Amniotic epithelial cell (primary cell): ENCODE measurements around the gene PIP5K1B.
"Not testable (repeated sequence)": the region's sequence is repeated elsewhere in the genome, so short reads cannot be mapped to it uniquely, and the experiment has no call there.

Experiments
- DNase-seq: peaks from one replicate; pipeline ENCODE4 v3.0.0-alpha.2; 2010; ENCODE audit warnings: low read depth

PIP5K1B gene

DNA sequence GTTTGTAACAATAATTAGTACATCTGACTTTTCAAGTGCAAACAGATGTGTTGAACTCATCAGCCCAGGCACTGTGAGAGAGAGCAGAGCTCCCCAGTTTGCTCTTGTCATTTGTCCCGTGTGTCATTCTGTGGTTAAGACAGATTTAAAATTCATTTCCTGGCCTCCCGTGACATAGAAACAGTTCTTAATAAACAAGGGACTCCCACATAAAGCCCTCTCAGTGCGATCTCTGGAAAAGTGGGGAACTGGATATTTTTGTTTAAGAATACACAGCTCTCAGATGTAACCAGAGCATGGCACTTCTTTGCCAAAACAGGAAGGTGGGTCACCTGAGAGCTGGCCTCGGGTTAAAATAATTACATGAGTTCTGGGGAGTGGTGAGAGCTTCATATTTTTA, 250.3 kb downstream of the PIP5K1B start:
- no peak for DNase-seq

DNA sequence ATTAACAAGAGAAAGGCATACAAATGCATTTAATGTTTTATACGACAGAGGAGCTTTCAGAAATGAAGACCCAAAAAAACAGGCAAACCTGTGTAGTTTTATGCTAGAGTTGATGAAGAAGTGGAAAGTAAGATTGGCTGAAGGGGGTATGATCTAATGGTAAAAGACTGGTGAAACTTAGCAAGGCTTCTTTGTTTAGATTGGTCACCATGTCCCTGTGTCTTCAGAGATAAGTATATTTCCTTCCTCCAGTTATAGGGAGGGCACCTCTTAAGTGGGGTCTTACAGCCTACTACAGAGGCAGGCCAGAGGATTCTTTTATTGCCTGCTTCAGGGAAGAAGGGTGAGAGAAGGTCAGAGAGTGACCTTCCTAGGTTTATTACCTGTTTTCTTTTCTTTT, 252.4 kb downstream of the PIP5K1B start:
- no peak for DNase-seq

DNA sequence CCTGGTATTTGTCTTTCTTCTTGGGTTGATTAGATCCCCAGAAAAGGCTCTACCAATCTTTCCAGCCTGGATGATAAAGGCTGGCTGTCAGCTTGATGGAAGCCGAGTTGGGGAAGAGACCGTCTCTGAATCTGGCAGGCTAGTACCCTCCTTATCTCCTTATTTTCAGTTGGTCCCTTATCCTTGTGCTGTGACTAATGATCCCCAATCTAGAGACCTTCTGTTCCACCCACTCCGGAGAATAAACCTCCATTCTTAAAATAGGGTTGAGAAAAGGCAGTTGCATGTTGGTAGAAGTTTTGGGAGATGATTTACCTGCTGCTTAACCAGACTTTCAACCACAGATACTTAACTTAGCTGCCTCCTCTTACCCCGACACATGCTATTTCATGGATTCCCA, 256.5 kb downstream of the PIP5K1B start:
- no peak for DNase-seq

- no peak for DNase-seq
Observed at GRCh38 chr9:68963416-68963815, 258.4 kb downstream of the PIP5K1B start.

DNA sequence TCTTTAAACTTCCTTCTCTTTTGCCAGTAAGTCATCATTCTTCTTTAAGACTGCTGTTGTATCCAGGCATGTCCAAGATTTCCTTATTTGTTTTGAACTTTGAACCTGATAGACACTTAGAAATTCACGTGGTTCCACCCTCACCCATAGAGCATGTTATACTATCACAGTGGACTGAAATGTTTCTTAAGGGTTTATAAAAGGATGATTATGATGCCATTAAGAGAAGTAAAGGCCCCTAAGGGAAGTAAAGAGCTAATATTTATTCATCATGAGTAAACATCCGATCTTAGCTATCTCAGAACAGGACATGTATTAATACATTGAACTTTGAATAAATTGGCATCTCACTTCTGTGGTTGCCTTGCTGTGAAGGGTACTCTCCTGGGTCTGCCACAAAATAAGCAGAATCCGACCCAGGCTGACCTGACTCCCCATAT, 259.1 kb downstream of the PIP5K1B start:
- no peak for DNase-seq

DNA sequence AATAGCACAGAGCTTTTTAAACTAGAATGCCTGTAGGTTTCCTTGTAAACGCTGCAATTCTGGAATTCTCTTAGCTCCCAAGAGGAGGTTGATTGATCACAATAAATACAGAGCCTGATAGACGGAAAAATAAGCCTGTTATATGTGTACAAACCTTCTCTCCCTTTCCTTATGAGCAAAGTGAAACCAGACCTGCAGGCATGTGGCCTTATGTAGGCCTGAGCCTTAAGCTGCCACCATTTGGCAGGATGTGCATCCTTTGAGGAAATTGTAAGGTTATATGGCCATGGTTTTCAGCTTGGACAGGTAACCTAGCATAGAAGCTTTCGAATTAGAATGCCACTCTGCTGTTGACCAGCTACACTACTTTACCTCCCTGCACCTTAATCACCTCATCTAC, 259.7 kb downstream of the PIP5K1B start:
- DNase-seq, result no peak

DNA sequence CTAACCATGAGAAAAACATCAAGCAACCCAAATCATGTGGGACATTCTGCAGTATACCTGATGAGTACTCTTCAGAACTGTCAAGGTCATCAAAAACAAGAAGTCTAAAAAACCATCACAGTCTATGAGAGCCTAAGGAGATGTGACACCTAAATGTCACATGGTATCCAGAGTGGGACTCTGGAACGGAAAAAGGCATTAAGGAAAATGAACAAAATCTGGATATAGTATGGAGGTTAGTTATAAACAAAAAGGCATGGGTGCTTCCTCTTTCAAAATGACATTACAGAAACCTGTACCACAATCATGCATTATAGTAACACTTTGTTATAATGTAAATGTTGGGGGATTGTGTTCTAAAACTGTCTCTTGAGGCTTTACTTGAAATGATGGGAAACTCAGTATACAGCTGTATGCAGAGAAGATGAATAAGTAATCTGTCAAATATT, 261.5 kb downstream of the PIP5K1B start:
- no peak for DNase-seq

DNA sequence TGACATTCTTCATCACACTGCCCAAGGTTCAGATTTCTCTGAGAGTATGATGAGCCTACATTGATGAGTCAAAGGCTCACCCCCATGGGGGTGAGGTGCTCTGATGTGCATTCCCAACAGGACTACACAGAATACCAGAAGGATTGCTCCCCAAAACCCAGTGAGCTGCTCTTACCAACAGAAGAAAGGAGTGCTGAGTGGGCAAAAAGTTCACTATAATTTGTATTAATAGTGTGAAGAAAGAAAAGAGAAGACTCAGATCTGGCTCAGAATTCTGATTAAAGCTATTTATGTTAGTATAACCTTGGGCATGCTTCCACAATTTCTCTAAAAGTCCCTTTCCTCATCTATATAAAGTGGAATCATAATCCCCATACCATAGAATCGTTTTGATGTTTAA, 262.8 kb downstream of the PIP5K1B start:
- no peak for DNase-seq

DNA sequence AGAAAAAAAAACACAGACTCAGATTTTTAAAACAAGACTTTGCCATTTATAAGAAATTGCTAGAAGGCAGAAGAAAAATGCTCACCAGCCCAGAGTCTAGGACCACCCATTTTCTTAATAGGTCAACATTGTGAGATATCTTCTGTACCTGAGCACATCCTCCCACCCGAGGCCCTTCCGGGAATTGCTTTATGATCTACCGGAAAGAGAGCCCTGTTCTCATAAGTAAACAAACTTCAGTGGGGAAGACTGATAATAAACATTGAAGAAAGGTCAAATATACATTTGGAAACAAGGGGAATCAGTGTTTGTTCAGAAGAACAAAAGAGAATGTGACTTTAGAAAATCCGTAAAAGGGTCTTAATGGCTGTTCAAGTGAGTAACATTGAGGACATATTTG, 264.5 kb downstream of the PIP5K1B start:
- DNase-seq, result no peak

GRCh38 chr9:68970151-68970550, 265.1 kb downstream of the PIP5K1B start:
- no peak for DNase-seq

GRCh38 chr9:68973619-68974018, 268.6 kb downstream of the PIP5K1B start:
- DNase-seq, result no peak

GRCh38 chr9:68974431-68974830, 269.4 kb downstream of the PIP5K1B start:
- no peak for DNase-seq

- DNase-seq, result no peak
Observed at GRCh38 chr9:68974901-68975300, 269.9 kb downstream of the PIP5K1B start.

- DNase-seq, result no peak
Observed at GRCh38 chr9:68975365-68976043, 270.5 kb downstream of the PIP5K1B start.

- no peak for DNase-seq
Observed at GRCh38 chr9:68978066-68978465, 273.0 kb downstream of the PIP5K1B start.

GRCh38 chr9:68978501-68978900, 273.5 kb downstream of the PIP5K1B start:
- DNase-seq, result no peak

DNA sequence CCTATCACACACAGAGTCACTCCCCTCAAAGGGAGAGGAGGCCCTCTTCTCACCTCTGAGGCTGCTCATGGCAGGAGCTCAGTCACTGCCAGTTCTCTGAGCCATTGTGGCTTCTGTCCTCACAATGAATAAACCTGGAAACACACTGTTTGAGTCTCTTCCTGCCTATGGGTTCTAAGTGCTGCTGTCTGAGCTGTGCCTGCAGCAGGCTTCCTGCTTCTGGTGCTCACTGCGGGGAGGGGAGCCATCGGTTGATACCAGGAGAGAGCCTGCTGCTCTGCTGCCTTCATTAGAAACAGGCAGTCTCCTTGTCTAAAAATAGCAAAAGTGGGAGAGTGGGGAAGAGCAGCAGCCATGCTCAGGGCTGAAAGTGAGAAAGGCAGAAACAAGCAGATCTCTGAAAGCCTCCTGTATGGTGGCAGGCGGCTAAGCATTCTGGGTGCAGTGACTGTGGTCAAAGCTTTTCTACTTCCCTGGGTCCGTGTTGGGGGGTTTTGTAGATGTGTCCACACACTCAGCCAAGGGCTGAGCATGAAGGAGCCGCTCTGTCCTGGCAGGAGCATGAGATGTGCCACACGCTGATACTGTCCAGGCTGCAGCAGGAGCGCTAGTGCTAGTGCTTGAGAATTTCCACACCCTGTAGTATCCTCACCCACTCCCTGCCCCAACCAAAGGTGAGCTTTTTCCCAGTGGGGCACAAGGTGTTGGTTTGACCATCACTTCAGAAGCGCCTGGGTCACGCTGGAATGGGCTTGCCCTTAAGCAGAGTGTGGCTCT, 274.7 kb downstream of the PIP5K1B start:
- DNase-seq, result no peak

DNA sequence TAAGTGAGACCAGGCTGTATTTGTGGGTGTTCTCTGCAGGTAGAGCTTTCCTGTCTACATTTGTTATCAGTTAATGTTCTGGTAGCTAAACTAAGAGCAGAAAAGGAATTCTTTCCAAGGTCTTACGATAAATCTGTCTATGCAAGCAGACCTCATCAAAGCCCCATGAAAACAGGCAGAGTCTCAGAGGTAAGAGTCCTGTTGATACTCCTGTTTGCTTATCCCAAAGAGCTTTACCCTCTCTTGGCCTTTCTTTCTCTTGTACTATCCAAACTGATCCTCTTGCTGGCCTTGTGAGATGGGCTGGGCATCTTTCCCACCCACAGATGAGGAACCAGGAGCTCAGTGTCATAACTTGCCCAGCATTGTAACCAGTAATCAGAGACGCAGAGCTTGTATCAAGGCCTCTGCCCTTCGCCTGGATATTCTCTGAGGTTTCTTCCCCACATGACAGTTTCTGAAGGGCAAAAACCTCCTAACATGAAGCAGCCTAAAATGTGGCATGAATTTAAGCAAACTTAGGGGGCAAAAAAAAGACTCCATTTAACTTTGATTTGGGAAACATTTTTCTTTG, 275.4 kb downstream of the PIP5K1B start:
- no peak for DNase-seq

DNA sequence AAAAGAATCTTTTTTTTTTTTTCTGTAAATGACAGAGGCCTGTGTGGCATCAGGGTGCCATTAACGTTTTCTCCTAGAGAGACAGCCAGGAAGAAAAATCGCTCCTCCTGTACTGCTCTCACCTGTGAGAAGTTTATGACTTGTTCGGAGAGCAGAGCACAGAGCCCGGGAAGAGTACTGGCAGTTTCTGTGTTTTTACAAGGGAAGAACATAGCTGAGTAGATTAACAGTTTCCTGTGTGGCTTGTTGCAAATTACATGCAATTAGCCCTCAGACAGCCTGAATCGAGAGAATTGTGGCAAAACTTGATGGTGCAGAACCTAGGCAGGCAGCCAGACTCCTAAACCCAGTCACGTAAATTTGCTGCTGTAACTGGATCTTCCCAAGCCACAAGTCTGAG, 276.7 kb downstream of the PIP5K1B start:
- DNase-seq, result no peak

- no peak for DNase-seq
Observed at GRCh38 chr9:68983008-68983411, 278.0 kb downstream of the PIP5K1B start.

GRCh38 chr9:68983522-68984424, 278.7 kb downstream of the PIP5K1B start:
- DNase-seq, result no peak

DNA sequence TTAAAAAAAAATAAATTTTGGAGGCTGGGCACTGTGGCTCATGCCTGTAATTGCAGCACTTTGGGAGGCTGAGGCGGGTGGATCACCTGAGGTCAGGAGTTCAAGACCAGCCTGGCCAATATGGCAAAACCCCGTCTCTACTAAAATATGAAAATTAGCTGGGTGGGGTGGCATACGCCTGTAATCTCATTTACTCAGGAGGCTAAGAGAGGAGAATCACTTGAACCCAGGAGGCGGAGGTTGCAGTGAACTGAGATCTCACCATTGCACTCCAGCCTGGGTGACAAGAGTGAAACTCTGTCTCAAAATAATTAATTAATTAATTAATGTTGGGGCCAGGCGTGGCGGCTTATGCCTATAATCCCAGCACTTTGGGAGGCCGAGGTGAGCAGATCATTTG, 281.9 kb downstream of the PIP5K1B start:
- not testable (repeated sequence) for DNase-seq
